Fibroblast of skin of back (primary cell): ENCODE data around the gene ZBTB49.
"Not testable (repeated sequence)": the region's sequence is repeated elsewhere in the genome, so short reads cannot be mapped to it uniquely, and the experiment has no call there.

Experiments used
- DNase-seq: peaks from one replicate; pipeline ENCODE4 v3.0.0-alpha.2; 2013

The ZBTB49 gene

GRCh38 chr4:4326166-4326565, 36.1 kb downstream of the ZBTB49 start:
- no peak for DNase-seq

- DNase-seq, result no peak
Observed at GRCh38 chr4:4327652-4328121, 37.6 kb downstream of the ZBTB49 start.

GRCh38 chr4:4328206-4328605, 38.2 kb downstream of the ZBTB49 start:
- no peak for DNase-seq

GRCh38 chr4:4328840-4329239, 38.8 kb downstream of the ZBTB49 start:
- DNase-seq, result no peak

- no peak for DNase-seq
Observed at GRCh38 chr4:4329496-4329895, 39.4 kb downstream of the ZBTB49 start.

- no peak for DNase-seq
Observed at GRCh38 chr4:4330794-4331193, 40.7 kb downstream of the ZBTB49 start.

GRCh38 chr4:4332529-4332928, 42.5 kb downstream of the ZBTB49 start:
- DNase-seq, result no peak

- DNase-seq, result peak; percentile 91
Observed at GRCh38 chr4:4333265-4333706, 43.2 kb downstream of the ZBTB49 start.

GRCh38 chr4:4334798-4335520, 44.9 kb downstream of the ZBTB49 start:
- DNase-seq, result peak; percentile 32

- DNase-seq, result no peak
Observed at GRCh38 chr4:4338210-4339001, 48.4 kb downstream of the ZBTB49 start.

- no peak for DNase-seq
Observed at GRCh38 chr4:4339504-4340085, 49.5 kb downstream of the ZBTB49 start.

GRCh38 chr4:4341861-4342650, 52.0 kb downstream of the ZBTB49 start:
- DNase-seq, result no peak

- no peak for DNase-seq
Observed at GRCh38 chr4:4343038-4343437, 53.0 kb downstream of the ZBTB49 start.

GRCh38 chr4:4344915-4345527, 55.0 kb downstream of the ZBTB49 start:
- no peak for DNase-seq

GRCh38 chr4:4347585-4347984, 57.5 kb downstream of the ZBTB49 start:
- no peak for DNase-seq

- not testable (repeated sequence) for DNase-seq
Observed at GRCh38 chr4:4348585-4348984, 58.5 kb downstream of the ZBTB49 start.

GRCh38 chr4:4349867-4350266, 59.8 kb downstream of the ZBTB49 start:
- no peak for DNase-seq

- DNase-seq, result no peak
Observed at GRCh38 chr4:4350909-4351308, 60.9 kb downstream of the ZBTB49 start.

GRCh38 chr4:4355302-4355701, 65.3 kb downstream of the ZBTB49 start:
- no peak for DNase-seq

- no peak for DNase-seq
Observed at GRCh38 chr4:4356106-4357041, 66.3 kb downstream of the ZBTB49 start.
